Mesothelial cell of epicardium (in vitro differentiated cells): ENCODE measurements around the gene LDLRAD1. TPM values are rescaled to one million over a fixed set of nuclear protein-coding genes. Genes with fewer than 3 reads are reported as not detected.
"Not testable (repeated sequence)": the region's sequence is repeated elsewhere in the genome, so short reads cannot be mapped to it uniquely, and the experiment has no call there.

ENCODE experiments used
- DNase-seq, 2 experiments: peaks; one replicate each; pipeline ENCODE4 v3.0.0; 2021; ENCODE audit warnings: low spot score in 2 of 2; ENCODE audit not compliant: unreplicated experiment in 2 of 2
- H3K27ac Mint-ChIP-seq: 2 replicates; pipeline ENCODE4 v1.8.0; 2021; ENCODE audit warnings: mixed read lengths
- H3K27me3 Mint-ChIP-seq: 2 replicates; pipeline ENCODE4 v1.8.0; 2021; ENCODE audit warnings: low read depth, mixed read lengths
- H3K36me3 Mint-ChIP-seq: 2 replicates; pipeline ENCODE4 v1.8.0; 2021; ENCODE audit warnings: mixed read lengths
- H3K4me1 Mint-ChIP-seq: 2 replicates; pipeline ENCODE4 v1.8.0; 2021; ENCODE audit warnings: mixed read lengths
- H3K4me3 Mint-ChIP-seq: 2 replicates; pipeline ENCODE4 v1.8.0; 2021; ENCODE audit warnings: mild to moderate bottlenecking, moderate library complexity, mixed read lengths
- H3K9me3 Mint-ChIP-seq: 2 replicates; pipeline ENCODE4 v1.8.0; 2021; ENCODE audit warnings: mixed read lengths
- CTCF ChIP-seq: fragments of 200-600 bp; sonication (generic); IDR thresholded peaks from one replicate; pipeline ENCODE4 v1.5.0; 2021; ENCODE audit warnings: antibody characterized with exemption; ENCODE audit not compliant: unreplicated experiment
- total RNA-seq: library from RNA; stranded (reverse); gene quantifications from 3 replicates; pipeline ENCODE4 v1.2.1, GENCODE V29; 2021

LDLRAD1 gene
- total RNA-seq, 1 donor from 2014 or later, result not detected

- Mint-ChIP-seq H3K36me3 (no peaks in the 10 kb centered on the region), H3K9me3 (no peaks in the 10 kb centered on the region), H3K27ac (no peak overlapping the region), H3K4me3 (no peak overlapping the region), H3K4me1 (peaks cover 15% of the 10 kb centered on the region), H3K27me3 (no peaks in the 10 kb centered on the region)
- TF ChIP-seq CTCF, result no peak
- peak; percentile 37 to 61 for DNase-seq
Observed at GRCh38 chr1:54052431-54052933, 34.5 kb upstream of the LDLRAD1 start.

- Mint-ChIP-seq H3K9me3 (no peaks in the 10 kb centered on the region), H3K4me3 (no peak overlapping the region), H3K4me1 (peaks cover 20% of the 10 kb centered on the region), H3K27ac (no peak overlapping the region), H3K36me3 (no peaks in the 10 kb centered on the region), H3K27me3 (no peaks in the 10 kb centered on the region)
- no peak for TF ChIP-seq CTCF
- DNase-seq, result no peak
Observed at GRCh38 chr1:54051933-54052430, 34.0 kb upstream of the LDLRAD1 start.

- H3K36me3 Mint-ChIP-seq, DNase-seq, H3K4me3 Mint-ChIP-seq, H3K27ac Mint-ChIP-seq, H3K27me3 Mint-ChIP-seq, H3K9me3 Mint-ChIP-seq: not testable (repeated sequence)
- peaks cover 18% of the 10 kb centered on the region for H3K4me1 Mint-ChIP-seq
Observed at GRCh38 chr1:54050435-54050834, 32.4 kb upstream of the LDLRAD1 start.

GRCh38 chr1:54047384-54048305, 29.7 kb upstream of the LDLRAD1 start:
- H3K27me3 Mint-ChIP-seq, result no peaks in the 10 kb centered on the region
- H3K4me1 Mint-ChIP-seq, result peaks cover 7% of the 10 kb centered on the region
- no peak for DNase-seq
- H3K4me3 Mint-ChIP-seq, result no peak overlapping the region
- no peaks in the 10 kb centered on the region for H3K9me3 Mint-ChIP-seq
- TF ChIP-seq CTCF, result no peak
- peaks cover 3% of the 10 kb centered on the region for H3K36me3 Mint-ChIP-seq
- peak overlapping the region; percentile 49 for H3K27ac Mint-ChIP-seq

- peaks cover 5% of the 10 kb centered on the region for H3K36me3 Mint-ChIP-seq
- H3K9me3 Mint-ChIP-seq, result no peaks in the 10 kb centered on the region
- no peak for TF ChIP-seq CTCF
- H3K27me3 Mint-ChIP-seq, result no peaks in the 10 kb centered on the region
- no peak for DNase-seq
- H3K4me3 Mint-ChIP-seq, result no peak overlapping the region
- H3K27ac Mint-ChIP-seq, result peak overlapping the region; percentile 49
- H3K4me1 Mint-ChIP-seq, result peaks cover 7% of the 10 kb centered on the region
Observed at GRCh38 chr1:54046671-54047383, 28.8 kb upstream of the LDLRAD1 start.
